ENCODE data around the gene CARM1.
"Not testable (repeated sequence)": the region's sequence is repeated elsewhere in the genome, so short reads cannot be mapped to it uniquely, and the experiment has no call there.

CARM1 gene

DNA sequence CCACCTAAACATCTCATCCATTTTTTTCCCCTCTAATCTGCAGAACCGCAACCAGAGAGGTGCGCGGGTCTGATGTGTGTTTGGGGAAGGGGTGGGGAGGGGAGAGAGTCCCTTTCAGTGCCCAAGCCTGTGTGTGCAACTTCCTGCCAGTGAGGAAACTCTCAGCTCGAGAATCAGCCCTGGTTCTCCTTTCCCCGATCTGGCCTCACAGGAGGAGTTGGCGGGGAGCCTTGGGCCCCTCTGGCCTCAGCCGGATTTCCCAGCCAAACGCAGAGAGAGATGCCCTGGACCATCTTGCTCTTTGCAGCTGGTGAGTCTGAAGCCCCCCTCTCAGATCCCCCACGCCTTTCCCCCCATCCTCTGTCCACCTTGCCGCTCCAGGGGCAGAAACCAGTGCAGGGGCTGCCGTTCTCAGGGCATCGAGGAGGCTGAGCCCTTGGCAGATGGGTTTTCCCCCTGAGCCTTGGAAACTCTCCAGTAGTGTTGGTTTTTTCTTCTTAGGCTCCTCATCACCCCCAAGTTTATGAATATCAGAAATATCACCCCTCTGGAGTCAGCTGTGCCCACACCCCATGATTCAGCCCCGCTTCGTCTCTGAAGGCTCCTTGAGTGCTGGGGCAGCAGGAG lies 23.0 kb upstream of the CARM1 start, which contains the start of gene C19orf38:
TSS of gene C19orf38 (plus strand) at position 186 of the 627 bp plus-strand sequence. CDS start at position 280, 94 bp downstream.
- H3K4me3 ChIP-seq (ENCODE audit: low read depth, low read length), result peak within 1 kb of the TSS; percentile 25
- TF ChIP-seq, protein P1, sequence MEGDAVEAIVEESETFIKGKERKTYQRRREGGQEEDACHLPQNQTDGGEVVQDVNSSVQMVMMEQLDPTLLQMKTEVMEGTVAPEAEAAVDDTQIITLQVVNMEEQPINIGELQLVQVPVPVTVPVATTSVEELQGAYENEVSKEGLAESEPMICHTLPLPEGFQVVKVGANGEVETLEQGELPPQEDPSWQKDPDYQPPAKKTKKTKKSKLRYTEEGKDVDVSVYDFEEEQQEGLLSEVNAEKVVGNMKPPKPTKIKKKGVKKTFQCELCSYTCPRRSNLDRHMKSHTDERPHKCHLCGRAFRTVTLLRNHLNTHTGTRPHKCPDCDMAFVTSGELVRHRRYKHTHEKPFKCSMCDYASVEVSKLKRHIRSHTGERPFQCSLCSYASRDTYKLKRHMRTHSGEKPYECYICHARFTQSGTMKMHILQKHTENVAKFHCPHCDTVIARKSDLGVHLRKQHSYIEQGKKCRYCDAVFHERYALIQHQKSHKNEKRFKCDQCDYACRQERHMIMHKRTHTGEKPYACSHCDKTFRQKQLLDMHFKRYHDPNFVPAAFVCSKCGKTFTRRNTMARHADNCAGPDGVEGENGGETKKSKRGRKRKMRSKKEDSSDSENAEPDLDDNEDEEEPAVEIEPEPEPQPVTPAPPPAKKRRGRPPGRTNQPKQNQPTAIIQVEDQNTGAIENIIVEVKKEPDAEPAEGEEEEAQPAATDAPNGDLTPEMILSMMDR (IDR thresholded peaks at IDR 0.05; ENCODE audit: low read depth, low read length, missing control alignments), result no peak
- no peak for DNase-seq (ENCODE audit: low read depth)

DNA sequence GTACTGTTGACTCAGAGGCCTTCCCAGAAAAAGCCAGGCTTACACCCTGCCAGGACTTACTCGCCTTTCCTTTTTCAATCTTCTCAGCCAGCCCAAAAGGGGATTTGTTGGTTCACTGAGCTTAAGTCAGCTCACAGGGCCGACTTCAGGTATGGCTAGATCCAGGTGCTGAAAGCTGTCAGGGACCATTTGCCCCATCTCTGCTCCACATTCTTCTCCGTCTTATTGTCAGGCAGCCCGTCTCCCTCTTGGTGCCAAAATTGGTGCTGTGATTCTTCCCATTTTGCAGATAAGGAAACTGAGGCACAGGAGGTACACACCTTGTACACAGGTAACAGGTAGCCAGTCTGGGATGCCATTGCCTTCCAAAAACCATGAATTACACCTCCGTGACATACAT lies 20.7 kb upstream of the CARM1 start:
- no peak for DNase-seq (ENCODE audit: low read depth)
- TF ChIP-seq, protein P1 (IDR thresholded peaks at IDR 0.05; ENCODE audit: low read depth, low read length, missing control alignments), result no peak
- H3K4me3 ChIP-seq (ENCODE audit: low read depth, low read length), result no peak overlapping the region

DNA sequence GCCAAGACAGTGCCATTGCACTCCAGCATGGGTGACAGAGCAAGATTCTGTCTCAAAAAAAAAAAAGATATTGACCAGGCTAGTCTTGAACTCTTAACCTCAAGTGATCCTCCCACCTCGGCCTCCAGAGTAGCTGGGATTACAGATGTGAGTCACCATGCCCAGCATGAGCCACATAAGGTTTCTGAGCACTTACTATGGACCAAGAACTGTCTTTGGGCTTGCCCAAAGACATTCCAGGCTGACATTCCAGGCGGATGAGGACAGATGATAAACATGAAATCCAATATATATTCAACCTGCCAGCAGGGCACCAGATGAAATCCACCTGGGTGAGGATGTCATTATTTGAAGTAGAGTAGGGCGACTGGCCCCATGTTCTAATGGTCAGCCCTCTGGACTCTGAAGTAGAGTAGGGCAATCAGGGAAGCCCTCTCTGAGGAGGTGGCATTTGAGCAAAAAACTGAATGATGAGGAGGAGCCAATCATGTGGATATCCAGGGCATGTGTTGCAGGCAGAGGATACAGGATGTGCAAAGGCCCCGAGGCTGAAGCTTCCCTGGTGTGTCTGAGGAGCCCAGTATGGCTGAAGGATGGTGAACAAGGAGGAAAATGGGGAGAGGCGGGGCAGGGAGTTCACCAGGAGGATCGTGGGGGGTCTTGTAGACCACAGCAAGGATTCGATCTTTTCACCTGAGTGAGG lies 19.1 kb upstream of the CARM1 start:
- DNase-seq (ENCODE audit: low read depth), result no peak
- H3K4me3 ChIP-seq (ENCODE audit: low read depth, low read length), result no peak overlapping the region
- TF ChIP-seq, protein P1 (IDR thresholded peaks at IDR 0.05; ENCODE audit: low read depth, low read length, missing control alignments), result no peak

DNA sequence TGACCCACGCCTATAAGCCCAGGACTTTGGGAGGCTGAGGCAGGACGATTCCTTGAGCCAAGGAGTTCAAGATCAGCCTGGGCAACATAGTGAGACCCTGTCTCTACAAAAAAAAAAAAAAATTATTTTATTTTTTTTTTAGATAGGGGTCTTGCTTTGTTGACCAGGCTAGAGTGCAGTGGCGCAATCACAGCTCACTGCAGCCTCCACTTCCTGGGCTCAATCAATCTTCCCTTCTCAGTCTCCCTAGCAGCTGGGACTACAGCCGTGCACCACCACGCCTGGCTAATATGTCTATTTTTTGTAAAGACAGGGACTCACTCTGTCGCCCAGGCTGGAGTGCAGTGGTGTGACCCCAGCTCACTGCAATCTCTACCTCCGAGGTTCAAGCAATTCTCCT lies 18.4 kb upstream of the CARM1 start:
- H3K4me3 ChIP-seq (ENCODE audit: low read depth, low read length), result no peak overlapping the region
- TF ChIP-seq, protein P1 (IDR thresholded peaks at IDR 0.05; ENCODE audit: low read depth, low read length, missing control alignments), result no peak
- no peak for DNase-seq (ENCODE audit: low read depth)

DNA sequence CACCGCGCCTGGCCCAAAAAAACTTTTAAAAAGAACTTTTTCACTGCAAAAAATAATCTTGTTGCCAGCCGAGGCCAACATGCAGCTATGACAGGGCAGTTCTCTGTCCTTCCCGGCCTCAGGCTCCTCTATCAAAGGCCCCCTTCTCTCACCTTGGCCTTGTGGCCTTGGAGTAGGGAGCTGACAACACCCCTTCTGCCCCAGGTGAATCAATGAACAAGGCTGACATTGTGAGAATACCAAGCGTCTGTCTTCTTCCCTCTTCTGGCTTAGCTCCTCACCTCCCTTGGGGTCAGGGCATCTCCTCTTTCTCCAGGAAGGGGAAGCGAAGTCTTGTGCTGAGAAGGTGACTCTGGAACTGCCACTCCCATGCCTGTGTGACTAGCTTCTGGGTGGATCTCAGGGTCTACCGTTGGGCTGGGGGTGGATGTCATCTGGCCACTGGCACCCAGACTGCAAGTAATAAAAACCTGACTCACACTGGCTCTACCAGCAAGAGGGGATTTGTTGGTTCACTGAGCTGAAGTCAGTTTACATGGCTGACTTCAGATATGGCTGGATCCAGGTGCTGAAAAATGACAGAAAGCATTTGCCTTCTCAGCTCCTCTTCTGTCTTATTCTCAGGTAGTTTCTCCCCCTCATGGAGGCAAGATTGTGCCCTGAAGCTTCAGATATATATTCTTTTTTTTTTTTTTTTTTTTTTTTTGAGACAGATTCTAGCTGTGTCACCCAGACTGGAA lies 16.8 kb upstream of the CARM1 start:
- no peak overlapping the region for H3K4me3 ChIP-seq (ENCODE audit: low read depth, low read length)
- TF ChIP-seq, protein P1 (IDR thresholded peaks at IDR 0.05; ENCODE audit: low read depth, low read length, missing control alignments), result no peak

DNA sequence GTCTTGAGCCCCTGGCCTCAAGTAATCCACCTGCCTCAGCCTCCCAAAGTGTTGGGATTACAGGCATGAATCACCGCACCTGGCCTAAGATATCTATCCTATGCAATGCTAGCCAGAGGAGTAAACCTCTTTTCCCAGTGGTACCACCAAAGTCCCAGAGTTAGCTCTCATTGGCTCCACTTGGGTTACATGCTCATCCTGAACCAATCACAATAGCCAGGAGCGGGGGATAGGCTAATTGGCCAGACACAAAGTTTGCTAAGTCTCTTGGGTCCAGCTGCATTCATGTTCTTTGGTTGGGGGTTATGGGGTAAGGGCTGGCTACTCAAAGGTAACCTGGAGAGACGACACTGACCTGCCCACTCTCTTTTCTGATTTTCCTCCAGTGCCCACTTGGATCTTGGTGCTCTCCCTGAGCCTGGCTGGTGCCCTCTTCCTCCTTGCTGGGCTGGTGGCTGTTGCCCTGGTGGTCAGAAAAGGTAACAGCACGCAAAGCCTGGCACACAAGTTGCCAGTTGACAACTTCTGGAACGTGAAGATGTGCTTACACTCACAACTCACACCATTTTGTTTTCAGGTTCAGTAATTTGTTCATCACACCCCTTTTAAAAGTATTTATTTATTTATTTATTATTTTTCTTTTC lies 15.4 kb upstream of the CARM1 start:
- TF ChIP-seq, protein P1 (IDR thresholded peaks at IDR 0.05; ENCODE audit: low read depth, low read length, missing control alignments), result peak; percentile 73
- no peak for DNase-seq (ENCODE audit: low read depth)
- H3K4me3 ChIP-seq (ENCODE audit: low read depth, low read length), result no peak overlapping the region

More for the DNA sequence above, 16.8 kb upstream of the CARM1 start:
- no peak for DNase-seq (ENCODE audit: low read depth)

DNA sequence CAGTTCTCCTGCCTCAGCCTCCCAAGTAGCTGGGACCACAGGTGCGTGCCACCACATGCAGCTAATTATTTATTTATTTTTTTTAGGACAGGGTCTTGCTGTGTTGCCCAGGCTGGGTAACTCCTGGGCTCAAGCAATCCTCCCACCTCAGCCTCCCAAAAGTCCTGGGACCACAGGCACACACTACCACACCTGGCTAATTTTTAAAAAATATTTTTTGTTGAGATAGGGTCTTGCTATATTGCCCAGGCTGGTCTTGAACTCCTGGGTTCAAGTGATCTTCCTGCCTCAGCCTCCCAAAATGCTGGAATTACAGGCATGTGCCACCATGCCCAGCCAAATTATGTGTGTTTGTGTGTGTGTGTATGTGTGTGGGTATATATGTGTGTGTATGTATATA lies 14.5 kb upstream of the CARM1 start:
- DNase-seq (ENCODE audit: low read depth); H3K4me3 ChIP-seq (ENCODE audit: low read depth, low read length): not testable (repeated sequence)

All from GM12864 (cell line).